ENCODE measurements around the gene DGKZ. TPM values are rescaled to one million over a fixed set of nuclear protein-coding genes. Genes with fewer than 3 reads are reported as not detected.

Gene DGKZ
- total and polyA plus RNA-seq, 2 donors (not counting 3 experiments of a cell fraction or from before 2014, with no cell fraction given), result 88.8 to 127 TPM

DNA sequence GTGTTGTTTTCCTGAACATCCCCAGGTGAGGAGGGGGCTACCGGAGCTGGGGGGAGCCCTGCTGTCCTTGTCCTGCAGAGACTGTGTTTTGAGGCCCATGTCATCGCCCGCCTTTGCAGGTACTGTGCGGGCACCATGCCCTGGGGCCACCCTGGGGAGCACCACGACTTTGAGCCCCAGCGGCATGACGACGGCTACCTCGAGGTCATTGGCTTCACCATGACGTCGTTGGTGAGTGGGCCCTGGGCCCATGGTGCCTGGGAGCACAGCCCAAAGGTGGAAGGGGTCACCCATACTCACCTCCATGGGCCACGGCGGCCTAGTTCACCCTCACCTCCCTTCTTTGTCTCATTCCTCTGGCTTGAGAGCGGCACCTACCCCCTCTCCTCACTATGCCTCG lies 27.6 kb downstream of the DGKZ start:
- no TSS peak for BruUV-seq (replicated peaks)
- DNase-seq (ENCODE audit: low read depth, low spot score) (no peak), FAIRE-seq (no peak)
- no peaks in the 10 kb centered on the region for H4K20me1 ChIP-seq (replicated peaks; ENCODE audit: control insufficient read depth, extremely low read depth, insufficient read depth, low read length)
- no peak overlapping the region for H3K4me3 ChIP-seq (replicated peaks in 1 of 3; ENCODE audit: insufficient read depth in 1 of 3, low read depth in 1 of 3, low read length in 3 of 3)
- peaks cover 3 to 47% of the 10 kb centered on the region in 2 experiments for H3K36me3 ChIP-seq (ENCODE audit: control insufficient read depth in 2 of 2, extremely low read depth in 1 of 2, insufficient read depth in 2 of 2, low read length in 2 of 2)
- no peak overlapping the region for H3K9ac ChIP-seq (replicated peaks; ENCODE audit: extremely low read depth, insufficient read depth, low read length)
- intact Hi-C loops (cut with micrococcal nuclease), result no loop called here
- H3K4me2 ChIP-seq (ENCODE audit: insufficient read depth, low read length), result no peak overlapping the region
- no peaks in the 10 kb centered on the region for H3K79me2 ChIP-seq (ENCODE audit: control insufficient read depth, insufficient read depth, low read length)
- H2AFZ ChIP-seq (ENCODE audit: low read depth, low read length), result no peak overlapping the region
- dilution Hi-C loops (cut with MboI; ENCODE audit: extremely low pct_ligation_motif_present, low sequenced_read_pairs), result no loop called here
- CTCF ChIA-PET, result no interaction called here
- H3K9me3 ChIP-seq (replicated peaks; ENCODE audit: control insufficient read depth, insufficient read depth, low read length), result no peaks in the 10 kb centered on the region
- H3K4me1 ChIP-seq (ENCODE audit: control insufficient read depth, extremely low read depth, insufficient read depth, low read length), result no peaks in the 10 kb centered on the region
- POLR2A ChIA-PET, result no interaction called here
- no peaks in the 10 kb centered on the region for H3K27me3 ChIP-seq (ENCODE audit: control insufficient read depth in 2 of 2, insufficient read depth in 2 of 2, low read length in 2 of 2)
- H3K27ac ChIP-seq (ENCODE audit: insufficient read depth, low read depth, low read length), result no peak overlapping the region
- TF ChIP-seq POLR2AphosphoS5 (IDR thresholded peaks at IDR 0.05; ENCODE audit: insufficient read depth, low read depth, low read length), result no peak
- no peak for TF ChIP-seq JUN (IDR thresholded peaks at IDR 0.05; ENCODE audit: borderline replicate concordance, insufficient read depth, insufficient read length, low read depth)
- no peak for TF ChIP-seq FOS (IDR thresholded peaks at IDR 0.05; ENCODE audit: borderline replicate concordance, insufficient read depth, low read length)
- TF ChIP-seq POLR2A (IDR thresholded peaks at IDR 0.05; ENCODE audit: low read depth, low read length), result no peak
- TF ChIP-seq, protein P1, sequence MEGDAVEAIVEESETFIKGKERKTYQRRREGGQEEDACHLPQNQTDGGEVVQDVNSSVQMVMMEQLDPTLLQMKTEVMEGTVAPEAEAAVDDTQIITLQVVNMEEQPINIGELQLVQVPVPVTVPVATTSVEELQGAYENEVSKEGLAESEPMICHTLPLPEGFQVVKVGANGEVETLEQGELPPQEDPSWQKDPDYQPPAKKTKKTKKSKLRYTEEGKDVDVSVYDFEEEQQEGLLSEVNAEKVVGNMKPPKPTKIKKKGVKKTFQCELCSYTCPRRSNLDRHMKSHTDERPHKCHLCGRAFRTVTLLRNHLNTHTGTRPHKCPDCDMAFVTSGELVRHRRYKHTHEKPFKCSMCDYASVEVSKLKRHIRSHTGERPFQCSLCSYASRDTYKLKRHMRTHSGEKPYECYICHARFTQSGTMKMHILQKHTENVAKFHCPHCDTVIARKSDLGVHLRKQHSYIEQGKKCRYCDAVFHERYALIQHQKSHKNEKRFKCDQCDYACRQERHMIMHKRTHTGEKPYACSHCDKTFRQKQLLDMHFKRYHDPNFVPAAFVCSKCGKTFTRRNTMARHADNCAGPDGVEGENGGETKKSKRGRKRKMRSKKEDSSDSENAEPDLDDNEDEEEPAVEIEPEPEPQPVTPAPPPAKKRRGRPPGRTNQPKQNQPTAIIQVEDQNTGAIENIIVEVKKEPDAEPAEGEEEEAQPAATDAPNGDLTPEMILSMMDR (IDR thresholded peaks at IDR 0.05; ENCODE audit: extremely low read depth in 1 of 2, insufficient read depth in 1 of 2, low read depth in 1 of 2, low read length in 2 of 2), result no peak
- no peak for TF ChIP-seq EZH2 (IDR thresholded peaks at IDR 0.05; ENCODE audit: borderline replicate concordance, low read depth, low read length, severe bottlenecking)
- no peak for TF ChIP-seq GATA2 (IDR thresholded peaks at IDR 0.05; ENCODE audit: insufficient read depth, insufficient read length, low read depth, low read length)
- TF ChIP-seq MAX (IDR thresholded peaks at IDR 0.05; ENCODE audit: insufficient read depth, insufficient read length), result no peak
- no peak for TF ChIP-seq MYC (IDR thresholded peaks at IDR 0.05; ENCODE audit: low read depth, low read length)
- no peaks in the 10 kb centered on the region for H3K9me1 ChIP-seq (replicated peaks; ENCODE audit: control insufficient read depth, extremely low read depth, insufficient read depth, low read length)
